ENCODE data around the gene BIRC5.

Gene BIRC5

DNA sequence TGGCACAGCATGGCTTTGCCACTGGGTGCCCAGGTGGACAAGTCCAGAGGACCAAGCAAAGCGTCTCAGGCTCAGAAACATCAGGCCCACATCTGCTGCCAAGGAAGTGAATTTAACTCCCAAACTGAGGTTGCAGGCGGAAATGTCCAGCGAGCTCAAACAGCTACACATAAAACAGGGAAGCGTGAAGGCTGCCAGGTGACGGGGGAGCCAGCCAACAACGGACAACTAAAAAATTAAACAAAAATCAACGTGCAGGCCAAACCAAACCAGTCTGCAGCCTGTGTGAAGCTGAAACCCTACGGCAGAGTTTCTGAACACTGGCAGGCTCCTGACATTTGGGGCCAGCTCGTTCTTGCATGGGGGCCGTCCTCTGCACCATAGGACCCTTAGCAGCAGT, 29.7 kb upstream of the BIRC5 start:
- DNase-seq = no peak

DNA sequence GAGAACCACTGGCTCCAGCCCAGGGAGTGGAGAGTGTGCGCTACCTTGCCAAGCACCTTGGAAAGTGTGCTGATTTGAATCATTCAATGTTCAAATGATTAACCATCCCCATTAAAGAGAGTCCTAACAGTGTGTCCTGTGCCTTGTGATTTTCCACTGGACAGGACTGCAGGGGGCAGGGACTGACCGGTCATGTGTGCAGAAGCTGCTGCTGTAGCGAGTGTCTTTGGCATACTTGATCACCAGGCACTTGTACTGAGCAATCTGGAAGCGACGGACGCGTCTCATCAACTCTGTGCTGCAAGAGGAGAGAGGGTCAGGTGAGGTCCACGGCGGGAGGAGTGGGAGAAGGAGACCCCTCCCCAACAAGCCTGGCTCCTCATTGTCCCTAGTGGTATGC, 29.2 kb upstream of the BIRC5 start:
- no peak for DNase-seq

DNA sequence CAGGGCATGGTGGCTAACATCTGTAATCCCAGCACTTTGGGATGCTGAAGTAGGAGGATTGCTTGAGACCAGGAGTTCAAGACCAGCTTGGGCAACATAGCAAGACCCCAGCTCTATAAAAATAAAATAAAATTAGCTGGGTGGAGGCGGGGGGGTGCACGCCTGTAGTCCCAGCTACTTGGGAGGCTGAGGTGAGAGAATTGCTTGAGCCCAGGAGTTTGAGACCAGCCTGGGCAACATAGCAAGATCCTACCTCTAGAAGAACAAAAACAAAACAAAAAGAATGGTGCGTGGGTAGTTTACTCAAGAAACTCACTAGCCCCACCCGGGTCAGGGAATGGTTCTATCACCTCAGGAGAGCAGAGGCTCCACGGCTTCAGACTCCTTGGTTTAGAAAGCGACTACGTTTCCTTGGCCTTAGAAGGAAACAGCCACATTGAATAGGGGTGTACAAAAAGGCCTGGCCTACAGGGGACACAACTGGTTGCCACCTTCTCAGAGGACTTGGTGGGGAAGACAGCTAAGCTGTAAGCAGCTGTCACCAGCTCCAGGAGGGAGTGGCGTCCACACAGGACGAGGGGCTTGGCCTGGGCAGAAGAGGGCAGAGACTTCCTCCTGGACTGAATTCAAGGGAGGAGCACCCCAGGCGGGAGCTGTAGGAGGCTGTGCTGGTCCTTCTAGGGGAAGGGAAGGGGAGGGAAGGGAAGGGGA, 27.9 kb upstream of the BIRC5 start:
- DNase-seq = no peak

DNA sequence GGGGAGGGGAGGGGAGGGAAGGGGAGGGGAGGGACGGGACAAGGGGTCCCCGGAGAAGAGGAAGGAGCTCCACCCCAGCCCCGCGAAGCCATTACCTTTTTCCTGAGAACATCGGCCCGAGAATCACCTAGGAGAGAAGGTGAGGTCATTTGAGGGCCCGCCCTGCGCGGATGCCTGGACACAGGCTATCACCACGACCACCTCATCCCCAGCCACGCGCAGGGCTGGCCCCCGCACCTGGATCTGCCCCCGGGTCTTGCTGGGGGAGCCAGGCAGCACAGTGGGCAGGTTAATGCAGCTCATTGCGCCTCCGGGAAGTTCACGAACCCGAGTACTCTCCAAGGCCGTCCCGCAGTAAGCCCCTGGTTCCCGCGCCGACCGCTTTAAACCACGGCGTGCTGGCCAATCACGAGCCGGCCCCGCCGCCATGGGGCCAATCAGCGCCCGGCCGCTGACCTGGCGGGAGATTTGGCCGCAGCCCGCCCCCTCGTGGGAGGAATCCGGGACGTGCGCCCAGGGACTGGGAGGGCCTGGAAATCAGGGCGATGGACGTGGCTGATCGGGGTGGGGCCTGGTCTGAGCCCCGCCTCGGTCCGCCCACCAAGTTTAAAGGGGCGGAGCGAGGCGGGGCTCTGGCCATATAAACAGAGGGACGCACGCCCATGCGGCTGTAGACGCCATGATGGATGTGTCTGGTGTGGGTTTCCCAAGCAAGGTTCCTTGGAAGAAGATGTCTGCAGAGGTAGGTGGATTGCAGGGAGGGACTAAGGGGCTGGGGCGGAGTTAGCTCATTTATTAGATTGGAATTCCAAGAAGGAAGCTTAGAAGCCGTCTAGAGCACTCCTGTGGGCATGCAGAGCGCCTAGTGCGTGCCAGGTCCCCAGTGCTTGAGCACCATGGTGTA, 27.1 kb upstream of the BIRC5 start, which contains the start of the genes AFMID and TK1:
Gene AFMID (plus strand): TSS at position 671 of the 904 bp plus-strand sequence. CDS start 9 bp downstream, at position 680.
Gene TK1 (minus strand): TSS at position 361 of the 904 bp plus-strand sequence. CDS start 58 bp downstream, at position 303.
- peak in 5 of 6 experiments; percentile 56 to 79 (median 70) for DNase-seq

DNA sequence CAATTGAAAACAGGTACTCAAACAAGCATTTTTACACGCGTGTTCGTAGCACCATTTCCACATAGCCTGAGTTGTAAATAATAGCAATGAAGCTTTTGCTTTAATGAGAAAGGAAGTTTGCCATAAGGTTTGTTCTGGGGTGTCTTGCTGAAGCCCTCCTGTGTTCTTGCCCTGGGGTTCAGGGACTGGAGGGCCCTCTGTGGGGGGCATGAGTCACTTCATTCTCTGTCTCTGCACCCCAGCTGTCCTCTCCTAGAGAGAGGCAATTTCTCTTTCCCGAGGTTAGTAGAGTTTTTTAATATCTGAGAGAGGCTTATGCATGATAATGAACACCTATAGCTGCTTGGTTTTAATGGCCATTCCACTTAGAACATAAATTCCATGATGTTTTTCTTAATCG, 17.3 kb upstream of the BIRC5 start:
- DNase-seq = no peak

DNA sequence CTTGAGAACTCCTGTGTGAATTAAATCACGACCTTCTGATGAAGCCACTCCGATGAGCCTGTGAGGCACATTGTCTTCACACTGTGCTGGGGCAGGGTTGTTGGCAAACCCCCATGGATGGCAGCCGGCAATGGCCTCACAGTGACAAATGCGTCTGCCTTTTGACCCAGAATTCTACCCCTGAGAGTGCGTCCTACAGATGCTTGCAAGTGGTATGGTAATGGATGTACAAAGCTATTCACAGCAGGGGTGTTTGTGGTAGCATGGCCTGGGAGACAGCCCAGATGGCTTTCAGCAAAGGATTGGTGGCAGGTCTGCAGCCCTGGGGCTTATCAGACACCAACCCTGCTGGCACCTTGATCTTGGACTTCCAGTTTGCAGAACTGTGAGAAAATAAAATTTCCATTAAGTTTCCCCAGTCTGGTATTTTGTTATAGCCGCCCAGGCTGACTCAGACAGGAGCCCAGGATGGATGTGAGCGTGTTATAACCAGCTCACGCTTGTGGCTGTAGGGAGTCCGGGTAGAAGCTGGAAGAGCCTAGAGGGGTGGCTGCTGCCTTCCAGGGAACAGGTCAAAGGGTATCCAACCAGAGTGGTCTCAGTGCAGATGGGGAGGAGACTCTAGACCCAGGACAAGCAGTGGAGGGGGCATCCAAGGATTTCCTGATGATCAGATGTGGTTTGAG, 16.8 kb upstream of the BIRC5 start:
- no peak for DNase-seq

DNA sequence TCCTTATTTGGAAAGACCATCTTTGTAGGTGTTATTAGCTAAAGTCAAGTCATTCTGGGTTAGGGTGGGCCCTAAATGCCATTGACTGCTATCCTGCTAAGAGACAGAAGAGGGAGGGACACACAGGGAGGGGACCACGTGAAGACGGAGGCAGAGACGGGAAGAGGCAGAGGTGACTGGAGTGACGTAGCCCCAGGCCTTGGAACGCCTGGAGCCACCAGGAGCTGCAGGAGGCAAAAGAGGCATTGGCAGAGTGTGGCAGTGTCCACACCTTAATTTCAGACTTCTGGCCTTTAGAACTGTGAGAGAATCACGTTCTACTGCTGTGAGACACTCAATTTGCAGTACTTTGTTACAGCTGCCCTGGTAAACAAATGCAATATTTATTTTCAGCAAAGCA, 13.6 kb upstream of the BIRC5 start:
- DNase-seq = no peak

DNA sequence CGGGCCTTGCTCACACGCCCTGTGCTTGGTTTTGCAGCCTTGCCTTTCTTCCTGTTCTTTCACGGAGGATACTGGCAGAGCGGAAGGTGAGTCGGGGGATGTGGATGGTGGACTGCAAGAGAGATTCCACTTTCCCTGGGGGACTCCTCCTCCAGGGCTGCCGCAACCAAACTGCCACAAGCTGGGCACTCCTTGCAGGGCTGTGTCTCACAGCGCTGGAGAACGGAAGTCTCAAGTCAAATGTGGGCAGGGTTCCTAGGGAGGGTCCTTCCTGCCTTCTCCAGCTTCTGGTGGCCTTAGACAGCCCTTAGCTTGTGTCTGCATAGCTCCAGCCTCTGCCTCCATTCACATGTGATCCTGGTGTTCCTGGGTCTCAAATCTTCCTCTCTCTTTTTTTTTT, 11.4 kb upstream of the BIRC5 start:
- DNase-seq = no peak

DNA sequence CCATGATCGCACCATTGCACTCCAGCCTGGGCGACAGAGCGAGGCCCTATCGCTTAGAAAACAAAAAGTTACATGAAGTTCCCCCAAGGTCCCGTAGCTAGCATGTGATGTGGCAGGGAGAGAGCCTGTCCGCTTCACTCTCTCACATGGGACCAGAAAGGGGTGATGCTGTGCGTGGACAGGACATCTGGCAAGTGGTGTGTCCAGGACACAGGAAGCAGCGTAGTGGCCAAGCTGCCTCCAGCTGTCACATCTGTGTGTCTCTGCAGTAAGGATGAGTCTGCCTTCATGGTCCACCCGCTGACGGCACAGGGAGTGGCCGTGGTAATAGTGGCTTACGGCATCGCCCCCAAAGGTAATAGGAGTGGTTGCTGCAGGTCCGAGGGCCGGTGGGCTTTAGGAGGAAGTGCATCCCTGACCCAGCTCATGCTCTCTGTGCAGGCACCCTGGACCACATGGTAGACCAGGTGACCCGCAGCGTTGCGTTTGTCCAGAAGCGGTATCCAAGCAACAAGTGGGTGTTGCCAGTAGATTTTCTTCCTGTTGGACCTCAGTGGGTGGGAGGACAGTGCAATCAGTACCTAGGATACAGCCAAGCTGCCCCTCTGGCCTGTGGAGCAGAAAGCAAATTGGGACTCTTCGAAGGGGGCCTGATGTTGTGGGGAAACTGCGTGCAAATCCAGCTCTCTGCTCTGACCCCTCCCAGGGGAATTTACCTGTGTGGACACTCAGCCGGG, 9.5 kb upstream of the BIRC5 start:
- no peak for DNase-seq

DNA sequence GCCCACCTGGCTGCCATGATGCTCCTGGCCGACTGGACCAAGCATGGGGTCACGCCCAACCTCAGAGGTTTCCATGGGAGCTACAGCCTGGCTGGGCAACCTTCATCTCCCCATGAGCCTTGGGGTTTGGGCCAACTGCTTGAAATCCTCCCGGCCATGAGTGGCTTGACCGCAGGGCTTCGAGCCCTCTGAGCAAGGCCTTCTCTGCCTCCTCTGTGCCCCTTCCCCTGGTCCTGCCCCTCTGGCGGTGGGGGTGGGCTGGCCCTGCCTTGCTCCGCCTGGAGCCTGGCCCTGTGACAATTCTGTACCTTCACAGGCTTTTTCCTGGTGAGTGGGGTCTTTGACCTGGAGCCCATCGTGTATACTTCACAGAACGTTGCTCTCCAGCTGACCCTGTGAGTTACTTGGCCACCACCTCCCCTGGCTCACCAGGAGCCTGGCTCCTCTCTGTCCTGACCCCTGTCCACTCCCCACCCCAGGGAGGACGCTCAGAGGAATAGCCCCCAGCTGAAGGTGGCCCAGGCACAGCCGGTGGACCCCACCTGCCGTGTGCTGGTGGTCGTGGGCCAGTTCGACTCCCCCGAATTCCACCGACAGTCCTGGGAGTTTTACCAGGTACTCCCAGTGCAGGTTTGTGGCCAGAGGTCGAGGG, 8.8 kb upstream of the BIRC5 start:
- no peak for DNase-seq

DNA sequence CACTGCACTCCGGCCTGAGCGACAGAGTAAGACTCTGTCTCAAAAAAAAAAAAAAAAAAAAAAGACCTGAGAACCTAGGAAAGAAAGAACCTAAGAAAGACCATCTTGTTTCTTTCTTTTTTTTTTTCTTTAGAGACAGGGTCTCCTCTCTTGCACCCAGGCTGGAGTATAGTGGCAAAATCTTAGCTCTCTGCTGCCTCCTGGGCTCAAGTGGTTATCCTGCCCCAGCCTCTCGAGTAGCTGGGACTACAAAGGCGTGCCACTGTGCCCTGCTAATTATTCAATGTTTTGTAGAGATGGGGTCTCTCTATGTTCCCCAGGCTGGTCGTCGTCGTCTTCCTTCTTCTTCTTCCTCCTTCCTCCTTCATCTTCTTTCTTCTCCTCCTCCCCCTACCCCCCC, 7.8 kb upstream of the BIRC5 start:
- no peak for DNase-seq

DNA sequence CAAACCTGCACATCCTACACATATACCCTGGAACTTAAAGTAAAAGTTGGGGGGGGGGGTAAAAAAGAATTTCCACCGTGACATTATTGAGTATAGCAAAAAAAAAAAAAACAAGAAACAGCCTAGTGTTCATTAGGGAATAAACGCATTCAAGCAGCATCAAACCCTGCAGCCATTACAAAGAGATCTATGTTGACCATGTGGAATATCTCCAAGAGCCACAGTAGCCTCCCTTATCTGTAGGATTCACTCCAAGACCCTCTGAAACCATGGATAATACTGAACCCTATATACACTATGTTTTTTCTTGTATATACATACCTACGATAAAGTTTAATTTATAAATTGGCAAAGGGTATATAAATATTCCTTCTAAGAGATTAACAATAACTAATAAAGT, 5.6 kb upstream of the BIRC5 start:
- no peak for DNase-seq

DNA sequence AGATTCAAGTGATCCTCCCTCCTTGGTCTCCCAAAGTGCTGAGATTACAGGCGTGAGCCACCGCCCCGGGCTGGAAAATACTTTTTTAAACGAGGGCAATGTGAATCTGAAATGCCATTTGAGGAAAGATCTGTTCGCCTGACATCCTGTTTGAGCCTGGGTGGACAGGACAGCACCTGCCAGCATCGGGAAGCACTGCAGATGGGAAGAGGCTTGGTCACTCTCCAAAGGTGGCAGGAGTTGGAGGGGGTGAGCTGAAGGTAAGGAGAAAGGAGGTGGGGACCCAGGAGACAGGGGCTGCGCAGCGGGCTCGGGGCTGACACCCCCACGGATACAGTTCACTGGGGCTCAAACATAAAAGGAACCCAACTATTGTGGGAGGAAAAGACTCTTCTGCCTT, 3.9 kb upstream of the BIRC5 start:
- DNase-seq = no peak

DNA sequence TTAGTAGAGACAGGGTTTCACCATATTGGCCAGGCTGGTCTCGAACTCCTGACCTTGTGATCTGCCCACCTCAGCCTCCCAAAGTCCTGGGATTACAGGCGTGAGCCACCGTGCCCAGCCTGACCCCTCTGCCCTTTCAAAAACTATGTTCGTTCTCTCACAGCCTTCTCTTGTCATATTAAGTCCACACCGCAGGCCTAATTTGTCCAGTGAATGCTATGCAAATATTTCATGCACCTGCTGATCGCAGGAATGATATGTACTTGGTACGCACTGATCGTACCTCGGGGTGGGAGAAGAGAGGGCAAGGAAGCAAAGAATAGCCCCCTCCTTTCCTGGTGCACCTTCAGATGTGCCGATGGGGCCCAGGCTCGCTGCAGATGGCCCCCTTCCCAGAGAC, 3.0 kb upstream of the BIRC5 start:
- no peak for DNase-seq

DNA sequence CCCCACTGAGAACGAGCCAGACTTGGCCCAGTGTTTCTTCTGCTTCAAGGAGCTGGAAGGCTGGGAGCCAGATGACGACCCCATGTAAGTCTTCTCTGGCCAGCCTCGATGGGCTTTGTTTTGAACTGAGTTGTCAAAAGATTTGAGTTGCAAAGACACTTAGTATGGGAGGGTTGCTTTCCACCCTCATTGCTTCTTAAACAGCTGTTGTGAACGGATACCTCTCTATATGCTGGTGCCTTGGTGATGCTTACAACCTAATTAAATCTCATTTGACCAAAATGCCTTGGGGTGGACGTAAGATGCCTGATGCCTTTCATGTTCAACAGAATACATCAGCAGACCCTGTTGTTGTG, 631 bp downstream of the BIRC5 start:
- DNase-seq = no peak

DNA sequence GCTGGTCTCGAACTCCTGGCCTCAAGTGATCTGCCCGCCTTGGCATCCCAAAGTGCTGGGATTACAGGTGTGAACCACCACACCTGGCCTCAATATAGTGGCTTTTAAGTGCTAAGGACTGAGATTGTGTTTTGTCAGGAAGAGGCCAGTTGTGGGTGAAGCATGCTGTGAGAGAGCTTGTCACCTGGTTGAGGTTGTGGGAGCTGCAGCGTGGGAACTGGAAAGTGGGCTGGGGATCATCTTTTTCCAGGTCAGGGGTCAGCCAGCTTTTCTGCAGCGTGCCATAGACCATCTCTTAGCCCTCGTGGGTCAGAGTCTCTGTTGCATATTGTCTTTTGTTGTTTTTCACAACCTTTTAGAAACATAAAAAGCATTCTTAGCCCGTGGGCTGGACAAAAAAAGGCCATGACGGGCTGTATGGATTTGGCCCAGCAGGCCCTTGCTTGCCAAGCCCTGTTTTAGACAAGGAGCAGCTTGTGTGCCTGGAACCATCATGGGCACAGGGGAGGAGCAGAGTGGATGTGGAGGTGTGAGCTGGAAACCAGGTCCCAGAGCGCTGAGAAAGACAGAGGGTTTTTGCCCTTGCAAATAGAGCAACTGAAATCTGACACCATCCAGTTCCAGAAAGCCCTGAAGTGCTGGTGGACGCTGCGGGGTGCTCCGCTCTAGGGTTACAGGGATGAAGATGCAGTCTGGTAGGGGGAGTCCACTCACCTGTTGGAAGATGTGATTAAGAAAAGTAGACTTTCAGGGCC, 5.5 kb downstream of the BIRC5 start:
- DNase-seq = no peak

DNA sequence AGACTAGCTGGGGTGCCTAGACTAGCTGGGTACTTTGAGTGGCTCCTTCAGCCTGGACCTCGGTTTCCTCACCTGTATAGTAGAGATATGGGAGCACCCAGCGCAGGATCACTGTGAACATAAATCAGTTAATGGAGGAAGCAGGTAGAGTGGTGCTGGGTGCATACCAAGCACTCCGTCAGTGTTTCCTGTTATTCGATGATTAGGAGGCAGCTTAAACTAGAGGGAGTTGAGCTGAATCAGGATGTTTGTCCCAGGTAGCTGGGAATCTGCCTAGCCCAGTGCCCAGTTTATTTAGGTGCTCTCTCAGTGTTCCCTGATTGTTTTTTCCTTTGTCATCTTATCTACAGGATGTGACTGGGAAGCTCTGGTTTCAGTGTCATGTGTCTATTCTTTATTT, 9.0 kb downstream of the BIRC5 start:
- DNase-seq = no peak

DNA sequence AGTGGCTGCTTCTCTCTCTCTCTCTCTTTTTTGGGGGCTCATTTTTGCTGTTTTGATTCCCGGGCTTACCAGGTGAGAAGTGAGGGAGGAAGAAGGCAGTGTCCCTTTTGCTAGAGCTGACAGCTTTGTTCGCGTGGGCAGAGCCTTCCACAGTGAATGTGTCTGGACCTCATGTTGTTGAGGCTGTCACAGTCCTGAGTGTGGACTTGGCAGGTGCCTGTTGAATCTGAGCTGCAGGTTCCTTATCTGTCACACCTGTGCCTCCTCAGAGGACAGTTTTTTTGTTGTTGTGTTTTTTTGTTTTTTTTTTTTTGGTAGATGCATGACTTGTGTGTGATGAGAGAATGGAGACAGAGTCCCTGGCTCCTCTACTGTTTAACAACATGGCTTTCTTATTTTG, 9.7 kb downstream of the BIRC5 start:
- DNase-seq = no peak

DNA sequence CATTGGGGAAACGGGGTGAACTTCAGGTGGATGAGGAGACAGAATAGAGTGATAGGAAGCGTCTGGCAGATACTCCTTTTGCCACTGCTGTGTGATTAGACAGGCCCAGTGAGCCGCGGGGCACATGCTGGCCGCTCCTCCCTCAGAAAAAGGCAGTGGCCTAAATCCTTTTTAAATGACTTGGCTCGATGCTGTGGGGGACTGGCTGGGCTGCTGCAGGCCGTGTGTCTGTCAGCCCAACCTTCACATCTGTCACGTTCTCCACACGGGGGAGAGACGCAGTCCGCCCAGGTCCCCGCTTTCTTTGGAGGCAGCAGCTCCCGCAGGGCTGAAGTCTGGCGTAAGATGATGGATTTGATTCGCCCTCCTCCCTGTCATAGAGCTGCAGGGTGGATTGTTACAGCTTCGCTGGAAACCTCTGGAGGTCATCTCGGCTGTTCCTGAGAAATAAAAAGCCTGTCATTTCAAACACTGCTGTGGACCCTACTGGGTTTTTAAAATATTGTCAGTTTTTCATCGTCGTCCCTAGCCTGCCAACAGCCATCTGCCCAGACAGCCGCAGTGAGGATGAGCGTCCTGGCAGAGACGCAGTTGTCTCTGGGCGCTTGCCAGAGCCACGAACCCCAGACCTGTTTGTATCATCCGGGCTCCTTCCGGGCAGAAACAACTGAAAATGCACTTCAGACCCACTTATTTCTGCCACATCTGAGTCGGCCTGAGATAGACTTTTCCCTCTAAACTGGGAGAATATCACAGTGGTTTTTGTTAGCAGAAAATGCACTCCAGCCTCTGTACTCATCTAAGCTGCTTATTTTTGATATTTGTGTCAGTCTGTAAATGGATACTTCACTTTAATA, 10.4 kb downstream of the BIRC5 start:
- DNase-seq = no peak

DNA sequence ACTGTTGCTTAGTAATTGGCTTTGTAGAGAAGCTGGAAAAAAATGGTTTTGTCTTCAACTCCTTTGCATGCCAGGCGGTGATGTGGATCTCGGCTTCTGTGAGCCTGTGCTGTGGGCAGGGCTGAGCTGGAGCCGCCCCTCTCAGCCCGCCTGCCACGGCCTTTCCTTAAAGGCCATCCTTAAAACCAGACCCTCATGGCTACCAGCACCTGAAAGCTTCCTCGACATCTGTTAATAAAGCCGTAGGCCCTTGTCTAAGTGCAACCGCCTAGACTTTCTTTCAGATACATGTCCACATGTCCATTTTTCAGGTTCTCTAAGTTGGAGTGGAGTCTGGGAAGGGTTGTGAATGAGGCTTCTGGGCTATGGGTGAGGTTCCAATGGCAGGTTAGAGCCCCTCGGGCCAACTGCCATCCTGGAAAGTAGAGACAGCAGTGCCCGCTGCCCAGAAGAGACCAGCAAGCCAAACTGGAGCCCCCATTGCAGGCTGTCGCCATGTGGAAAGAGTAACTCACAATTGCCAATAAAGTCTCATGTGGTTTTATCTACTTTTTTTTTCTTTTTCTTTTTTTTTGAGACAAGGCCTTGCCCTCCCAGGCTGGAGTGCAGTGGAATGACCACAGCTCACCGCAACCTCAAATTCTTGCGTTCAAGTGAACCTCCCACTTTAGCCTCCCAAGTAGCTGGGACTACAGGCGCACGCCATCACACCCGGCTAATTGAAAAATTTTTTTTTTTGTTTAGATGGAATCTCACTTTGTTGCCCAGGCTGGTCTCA, 11.2 kb downstream of the BIRC5 start:
- no peak for DNase-seq
